Suprapubic skin (tissue), 4 donors: ENCODE results near the gene CHST11. TPM values are rescaled to one million over a fixed set of nuclear protein-coding genes. Genes with fewer than 3 reads are reported as not detected.

Experiments used
- DNase-seq, 2 donors: peaks; one replicate each; pipeline ENCODE4 v3.0.0-alpha.2; 2019; ENCODE audit warnings: low spot score in 2 of 2
- H3K27ac ChIP-seq: fragments of 200-600 bp; sonication (generic); one replicate; pipeline ENCODE4 v1.5.1; 2019
- H3K27me3 ChIP-seq: fragments of 200-600 bp; sonication (generic); one replicate; pipeline ENCODE4 v1.5.1; 2019
- H3K36me3 ChIP-seq: fragments of 200-600 bp; sonication (generic); one replicate; pipeline ENCODE4 v1.5.1; 2019
- H3K4me1 ChIP-seq: fragments of 200-600 bp; sonication (generic); one replicate; pipeline ENCODE4 v1.5.1; 2019
- H3K4me3 ChIP-seq: fragments of 200-600 bp; sonication (generic); one replicate; pipeline ENCODE4 v1.5.1; 2019; ENCODE audit warnings: mild to moderate bottlenecking
- H3K9me3 ChIP-seq: fragments of 200-600 bp; sonication (generic); one replicate; pipeline ENCODE4 v1.5.1; 2019
- EP300 ChIP-seq: sonication (generic); formaldehyde crosslinking; IDR thresholded peaks from one replicate; pipeline ENCODE4 v1.6.1; 2017; ENCODE audit warnings: antibody characterized with exemption
- POLR2A ChIP-seq, 2 donors: fragments of 450-650 bp; IDR thresholded peaks; one replicate each; pipeline ENCODE4 v1.6.1; 2017; ENCODE audit warnings: antibody characterized with exemption in 2 of 2, mild to moderate bottlenecking in 2 of 2, moderate library complexity in 2 of 2
- POLR2AphosphoS5 ChIP-seq, 3 donors: sonication (generic); formaldehyde crosslinking; IDR thresholded peaks; one replicate each; pipeline ENCODE4 v1.6.1; 2017; ENCODE audit warnings: antibody characterized with exemption in 3 of 3
- WGBS: methylation state at CpG from one replicate; pipeline ENCODE4 v1.1.5; 2018; 5-methylcytosine and 5-hydroxymethylcytosine counted together
- total RNA-seq, 4 donors: library from RNA; depleted of rRNA; stranded (reverse); fragments of >200 nt; gene quantifications; one replicate each; pipeline ENCODE4 v1.1.0, GENCODE V29; 2016
- TF ChIP-seq, protein P1 (sequence below), 2 donors: fragments of 200-600 bp in 1 of 2; fragments of 450-650 bp in 1 of 2; sonication (generic) in 1 of 2; IDR thresholded peaks; one replicate each; pipeline ENCODE4 v1.5.1; 2016 to 2019; ENCODE audit warnings: antibody characterized with exemption in 2 of 2, mild to moderate bottlenecking in 1 of 2, moderate library complexity in 1 of 2

Gene CHST11
- total RNA-seq, 4 donors from 2014 or later = 1.8 to 5.8 (median 3.8) TPM

DNA sequence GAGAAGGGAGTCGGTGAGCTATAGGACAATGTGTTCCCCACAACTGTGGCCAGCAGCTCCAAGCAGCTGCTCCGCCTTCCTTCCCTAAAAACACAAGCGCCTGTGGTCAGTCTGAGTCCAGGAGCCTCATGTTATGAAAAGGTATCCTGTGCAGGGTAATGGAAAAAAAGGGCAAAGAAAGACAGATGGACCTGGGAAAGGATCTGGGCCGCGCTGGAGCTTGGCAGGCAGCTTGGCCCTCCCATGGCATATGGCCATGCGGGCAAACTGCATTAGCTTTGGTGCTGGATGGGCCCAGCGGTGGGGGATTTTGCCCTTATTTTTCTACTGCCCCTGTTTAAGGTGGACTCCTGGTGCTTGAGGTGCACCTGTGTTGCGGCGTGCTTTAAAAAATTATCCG, 23.7 kb upstream of the CHST11 start:
- Histone ChIP-seq H3K4me1 (no peaks in the 10 kb centered on the region), H3K36me3 (no peaks in the 10 kb centered on the region), H3K9me3 (no peaks in the 10 kb centered on the region), H3K4me3 (no peak overlapping the region), H3K27me3 (peaks cover 11% of the 10 kb centered on the region), H3K27ac (no peak overlapping the region)
- TF ChIP-seq POLR2AphosphoS5 (IDR thresholded peaks at IDR 0.05) = no peak
- no peak for TF ChIP-seq POLR2A (IDR thresholded peaks at IDR 0.05)
- no peak for TF ChIP-seq EP300
- TF ChIP-seq, protein P1, sequence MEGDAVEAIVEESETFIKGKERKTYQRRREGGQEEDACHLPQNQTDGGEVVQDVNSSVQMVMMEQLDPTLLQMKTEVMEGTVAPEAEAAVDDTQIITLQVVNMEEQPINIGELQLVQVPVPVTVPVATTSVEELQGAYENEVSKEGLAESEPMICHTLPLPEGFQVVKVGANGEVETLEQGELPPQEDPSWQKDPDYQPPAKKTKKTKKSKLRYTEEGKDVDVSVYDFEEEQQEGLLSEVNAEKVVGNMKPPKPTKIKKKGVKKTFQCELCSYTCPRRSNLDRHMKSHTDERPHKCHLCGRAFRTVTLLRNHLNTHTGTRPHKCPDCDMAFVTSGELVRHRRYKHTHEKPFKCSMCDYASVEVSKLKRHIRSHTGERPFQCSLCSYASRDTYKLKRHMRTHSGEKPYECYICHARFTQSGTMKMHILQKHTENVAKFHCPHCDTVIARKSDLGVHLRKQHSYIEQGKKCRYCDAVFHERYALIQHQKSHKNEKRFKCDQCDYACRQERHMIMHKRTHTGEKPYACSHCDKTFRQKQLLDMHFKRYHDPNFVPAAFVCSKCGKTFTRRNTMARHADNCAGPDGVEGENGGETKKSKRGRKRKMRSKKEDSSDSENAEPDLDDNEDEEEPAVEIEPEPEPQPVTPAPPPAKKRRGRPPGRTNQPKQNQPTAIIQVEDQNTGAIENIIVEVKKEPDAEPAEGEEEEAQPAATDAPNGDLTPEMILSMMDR (IDR thresholded peaks at IDR 0.05) = no peak
- 91% methylated on average over 10 of the region's 10 CpGs for WGBS
- no peak for DNase-seq

DNA sequence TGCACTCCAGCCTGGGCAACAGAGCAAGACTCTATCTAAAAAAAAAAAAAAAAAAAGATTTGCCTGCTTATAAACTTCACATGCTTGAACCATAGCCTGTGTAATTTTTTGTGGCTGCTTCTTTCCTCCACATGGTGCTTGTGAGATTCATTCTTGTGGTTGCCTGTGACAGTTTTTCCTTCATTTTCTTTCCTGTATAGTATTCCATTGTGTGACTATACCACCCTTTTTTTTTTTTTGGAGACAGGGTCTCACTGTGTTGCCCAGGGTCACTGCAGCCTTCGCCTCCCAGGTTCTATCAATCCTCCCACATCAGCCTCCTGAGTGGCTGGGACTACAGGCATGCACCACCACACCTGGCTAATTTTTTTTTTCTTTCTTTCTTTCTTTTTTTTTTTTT, 22.6 kb upstream of the CHST11 start:
- no peak for TF ChIP-seq POLR2AphosphoS5 (IDR thresholded peaks at IDR 0.05)
- TF ChIP-seq EP300 = no peak
- TF ChIP-seq, protein P1 (IDR thresholded peaks at IDR 0.05) = no peak
- no peak for TF ChIP-seq POLR2A (IDR thresholded peaks at IDR 0.05)

DNA sequence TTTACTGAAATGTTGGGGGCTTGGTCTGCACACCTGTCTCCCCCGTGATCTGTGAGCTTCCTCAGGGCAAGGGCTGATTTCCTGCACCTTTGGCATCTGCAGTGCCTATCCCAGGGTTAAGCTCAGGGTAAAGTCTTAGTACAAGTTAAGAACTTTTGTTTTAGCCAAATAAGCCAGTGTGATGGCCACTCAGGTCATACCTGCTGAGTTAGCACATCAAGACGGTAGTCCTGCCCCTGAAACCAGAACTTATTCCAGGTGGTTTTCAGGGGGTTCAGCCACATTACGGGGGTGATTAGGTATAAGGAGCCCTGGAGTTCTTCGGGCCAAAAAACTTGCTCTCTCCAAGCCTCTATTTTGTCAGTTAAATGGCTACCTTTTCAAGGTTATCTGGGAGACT, 21.6 kb upstream of the CHST11 start:
- WGBS = 80% methylated on average over 4 of the region's 4 CpGs
- Histone ChIP-seq H3K4me3 (no peak overlapping the region), H3K27me3 (peaks cover 11% of the 10 kb centered on the region), H3K9me3 (no peaks in the 10 kb centered on the region), H3K36me3 (no peaks in the 10 kb centered on the region), H3K27ac (no peak overlapping the region), H3K4me1 (no peaks in the 10 kb centered on the region)
- no peak for TF ChIP-seq POLR2AphosphoS5 (IDR thresholded peaks at IDR 0.05)
- TF ChIP-seq, protein P1 (IDR thresholded peaks at IDR 0.05) = no peak
- TF ChIP-seq EP300 = no peak
- TF ChIP-seq POLR2A (IDR thresholded peaks at IDR 0.05) = no peak
- no peak for DNase-seq

More for the DNA sequence above, 22.6 kb upstream of the CHST11 start:
- Histone ChIP-seq H3K9me3 (no peaks in the 10 kb centered on the region), H3K4me1 (no peaks in the 10 kb centered on the region), H3K4me3 (no peak overlapping the region), H3K27ac (no peak overlapping the region), H3K27me3 (peaks cover 11% of the 10 kb centered on the region), H3K36me3 (no peaks in the 10 kb centered on the region)
- WGBS = 83% methylated on average over 1 of the region's 1 CpG
- DNase-seq = no peak

DNA sequence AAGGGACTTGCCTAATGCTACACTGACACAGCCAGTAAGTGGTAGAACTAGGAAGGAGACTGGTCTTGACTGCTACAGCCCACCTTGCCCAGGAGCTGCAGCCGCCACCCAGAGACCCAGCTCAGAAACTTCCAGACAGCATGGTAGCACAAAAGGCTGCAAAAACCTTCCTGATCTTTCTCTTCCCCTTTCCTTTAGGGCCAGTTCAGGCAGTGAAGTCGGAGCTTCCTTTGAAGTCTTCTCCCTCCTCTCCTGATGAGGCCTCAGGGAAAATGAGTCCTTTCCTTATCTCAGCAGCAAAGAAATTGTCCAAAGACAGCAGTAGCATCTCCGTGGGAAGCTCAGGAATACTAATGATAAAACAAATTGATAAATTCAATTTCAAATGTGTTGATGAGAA, 21.0 kb upstream of the CHST11 start:
- WGBS = 49% methylated on average over 3 of the region's 3 CpGs
- H3K27ac ChIP-seq = no peak overlapping the region
- no peak overlapping the region for H3K4me3 ChIP-seq
- no peaks in the 10 kb centered on the region for H3K4me1 ChIP-seq
- no peak for DNase-seq
- TF ChIP-seq POLR2A (IDR thresholded peaks at IDR 0.05) (no peak), POLR2AphosphoS5 (IDR thresholded peaks at IDR 0.05) (no peak), EP300 (no peak)
- TF ChIP-seq, protein P1 (IDR thresholded peaks at IDR 0.05) = no peak
- no peaks in the 10 kb centered on the region for H3K36me3 ChIP-seq
- peaks cover 11% of the 10 kb centered on the region for H3K27me3 ChIP-seq
- no peaks in the 10 kb centered on the region for H3K9me3 ChIP-seq

DNA sequence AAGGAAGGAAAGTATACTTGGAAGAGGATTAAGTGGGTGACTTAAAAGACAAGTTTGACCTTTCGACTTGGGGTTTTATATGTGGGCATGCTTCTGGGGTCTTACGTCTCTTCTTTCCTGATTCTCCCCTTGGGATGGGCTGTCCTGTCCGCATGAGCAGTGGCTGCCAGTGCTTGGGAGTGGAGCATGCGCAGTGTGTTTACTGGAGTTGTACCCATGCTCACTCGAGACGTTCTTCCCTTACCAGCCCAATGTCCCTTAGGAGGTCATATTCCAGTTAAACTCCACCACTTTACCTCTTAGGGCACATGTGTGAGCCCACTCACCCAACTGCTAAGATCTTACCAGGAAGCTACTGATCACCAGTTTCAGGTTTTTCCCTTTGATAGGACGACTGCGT, 20.0 kb upstream of the CHST11 start:
- no peak for DNase-seq
- H3K9me3 ChIP-seq = no peaks in the 10 kb centered on the region
- H3K27ac ChIP-seq = no peak overlapping the region
- H3K4me3 ChIP-seq = no peak overlapping the region
- H3K27me3 ChIP-seq = peaks cover 11% of the 10 kb centered on the region
- WGBS = 86% methylated on average over 8 of the region's 8 CpGs
- no peak for TF ChIP-seq POLR2AphosphoS5 (IDR thresholded peaks at IDR 0.05)
- no peak for TF ChIP-seq EP300
- TF ChIP-seq POLR2A (IDR thresholded peaks at IDR 0.05) = no peak
- TF ChIP-seq, protein P1 (IDR thresholded peaks at IDR 0.05) = no peak
- H3K36me3 ChIP-seq = no peaks in the 10 kb centered on the region
- no peaks in the 10 kb centered on the region for H3K4me1 ChIP-seq
